Astrocyte (in vitro differentiated cells and primary cell): ENCODE measurements around the gene TBC1D24. TPM values are rescaled to one million over a fixed set of nuclear protein-coding genes. Genes with fewer than 3 reads are reported as not detected.
"Not testable (repeated sequence)": the region's sequence is repeated elsewhere in the genome, so short reads cannot be mapped to it uniquely, and the experiment has no call there.

Experiments used
- DNase-seq: peaks from one replicate; pipeline ENCODE4 v3.0.0-alpha.2; 2010; ENCODE audit warnings: low read depth
- FAIRE-seq: peaks from 2 replicates; lab custom pipeline; 2011; peaks lifted over from hg19 to GRCh38; lab: Jason Lieb, UNC
- H2AFZ ChIP-seq: 2 replicates; pipeline ENCODE4 v1.6.0; 2012; ENCODE audit warnings: low read depth, low read length, inconsistent platforms
- H3K27ac ChIP-seq: 2 replicates; pipeline ENCODE4 v1.5.1; 2011; ENCODE audit warnings: low read depth, low read length, inconsistent platforms
- H3K27me3 ChIP-seq: 2 replicates; pipeline ENCODE4 v1.6.0; 2011; ENCODE audit warnings: low read length, inconsistent platforms; ENCODE audit not compliant: insufficient read depth
- H3K36me3 ChIP-seq: 2 replicates; pipeline ENCODE4 v1.5.1; 2011; ENCODE audit warnings: low read length, inconsistent platforms; ENCODE audit not compliant: insufficient read depth
- H3K4me1 ChIP-seq: 2 replicates; pipeline ENCODE4 v1.5.1; 2011; ENCODE audit warnings: low read length, inconsistent platforms; ENCODE audit not compliant: insufficient read depth
- H3K4me2 ChIP-seq: 2 replicates; pipeline ENCODE4 v1.6.0; 2012; ENCODE audit warnings: low read length, inconsistent platforms
- H3K4me3 ChIP-seq: 2 replicates; pipeline ENCODE4 v1.5.1; 2011; ENCODE audit warnings: low read depth, mild to moderate bottlenecking, low read length, inconsistent platforms; ENCODE audit not compliant: insufficient read depth
- H3K79me2 ChIP-seq: 2 replicates; pipeline ENCODE4 v1.6.0; 2012; ENCODE audit warnings: mild to moderate bottlenecking, low read length, inconsistent platforms; ENCODE audit not compliant: insufficient read depth
- H3K9ac ChIP-seq: 2 replicates; pipeline ENCODE4 v1.6.0; 2012; ENCODE audit warnings: mild to moderate bottlenecking, low read length, inconsistent platforms
- H3K9me3 ChIP-seq: 2 replicates; pipeline ENCODE4 v1.5.1; 2012; ENCODE audit warnings: low read depth, mild to moderate bottlenecking, low read length, inconsistent platforms; ENCODE audit not compliant: insufficient read depth
- H4K20me1 ChIP-seq: 2 replicates; pipeline ENCODE4 v1.6.0; 2012; ENCODE audit warnings: low read length, inconsistent platforms; ENCODE audit not compliant: insufficient read depth
- H3K27ac Mint-ChIP-seq: one replicate; pipeline ENCODE4 v1.8.0; 2021; ENCODE audit warnings: mild to moderate bottlenecking, mixed read lengths; ENCODE audit not compliant: unreplicated experiment
- H3K27me3 Mint-ChIP-seq: one replicate; pipeline ENCODE4 v1.8.0; 2021; ENCODE audit warnings: low read depth, mixed read lengths; ENCODE audit not compliant: unreplicated experiment
- H3K36me3 Mint-ChIP-seq: one replicate; pipeline ENCODE4 v1.8.0; 2021; ENCODE audit warnings: low read depth, mixed read lengths; ENCODE audit not compliant: unreplicated experiment
- H3K4me1 Mint-ChIP-seq: one replicate; pipeline ENCODE4 v1.8.0; 2021; ENCODE audit warnings: low read depth, mixed read lengths; ENCODE audit not compliant: unreplicated experiment
- H3K4me3 Mint-ChIP-seq: one replicate; pipeline ENCODE4 v1.8.0; 2021; ENCODE audit warnings: mild to moderate bottlenecking, moderate library complexity, mixed read lengths; ENCODE audit not compliant: unreplicated experiment
- H3K9me3 Mint-ChIP-seq: one replicate; pipeline ENCODE4 v1.8.0; 2021; ENCODE audit warnings: mild to moderate bottlenecking, mixed read lengths; ENCODE audit not compliant: unreplicated experiment
- CTCF ChIP-seq: IDR thresholded peaks from 2 replicates; pipeline ENCODE4 v1.5.1; 2011; ENCODE audit warnings: low read depth, mild to moderate bottlenecking, inconsistent platforms, low read length, moderate library complexity; ENCODE audit not compliant: insufficient read depth
- EZH2 ChIP-seq: IDR thresholded peaks from 2 replicates; pipeline ENCODE4 v1.6.1; 2012; ENCODE audit warnings: mild to moderate bottlenecking, low read length, inconsistent platforms; ENCODE audit not compliant: insufficient read depth
- total RNA-seq: library from RNA; stranded (reverse); gene quantifications from 2 replicates; pipeline ENCODE4 v1.2.1, GENCODE V29; 2021

Gene TBC1D24
- total RNA-seq, 1 donor from 2014 or later: 13.4 TPM

GRCh38 chr16:2537451-2538379, 62.8 kb downstream of the TBC1D24 start, which contains the start of gene PDPK1:
TSS of gene PDPK1 (plus strand) at chr16:2538021. CDS start at chr16:2538113, 92 bp downstream.
- H3K4me3 ChIP-seq: peak within 1 kb of the TSS; percentile 71
- DNase-seq: peak; percentile 83
- no peak for FAIRE-seq
- H4K20me1 ChIP-seq: peaks cover 35% of the 10 kb centered on the region
- H3K9ac ChIP-seq: peak within 1 kb of the TSS; percentile 80
- peak within 1 kb of the TSS; percentile 93 for H3K4me2 ChIP-seq
- no peaks in the 10 kb centered on the region for H3K9me3 ChIP-seq
- H3K27me3 ChIP-seq: no peaks in the 10 kb centered on the region
- H3K79me2 ChIP-seq: peaks cover 36% of the 10 kb centered on the region
- H2AFZ ChIP-seq: peak within 1 kb of the TSS; percentile 74
- peak within 1 kb of the TSS; percentile 88 for H3K4me3 Mint-ChIP-seq
- peaks cover 7% of the 10 kb centered on the region for H3K4me1 ChIP-seq
- peaks cover 27% of the 10 kb centered on the region for H3K4me1 Mint-ChIP-seq
- H3K36me3 Mint-ChIP-seq: peaks cover 2% of the 10 kb centered on the region
- no peaks in the 10 kb centered on the region for H3K27me3 Mint-ChIP-seq
- no peaks in the 10 kb centered on the region for H3K9me3 Mint-ChIP-seq
- no peak for TF ChIP-seq EZH2
- no peak for TF ChIP-seq CTCF
- H3K27ac Mint-ChIP-seq: peak within 1 kb of the TSS; percentile 80
- H3K36me3 ChIP-seq: no peaks in the 10 kb centered on the region
- peak within 1 kb of the TSS; percentile 28 for H3K27ac ChIP-seq

- not testable (repeated sequence) for FAIRE-seq, H3K4me3 ChIP-seq
- peak overlapping the region; percentile 88 for H3K4me3 Mint-ChIP-seq
Observed at GRCh38 chr16:2539192-2539844, 64.4 kb downstream of the TBC1D24 start.

GRCh38 chr16:2539845-2540458, 65.0 kb downstream of the TBC1D24 start:
- not testable (repeated sequence) for H3K4me3 ChIP-seq, H3K9me3 ChIP-seq, H3K9ac ChIP-seq, H3K4me1 ChIP-seq, H3K27me3 ChIP-seq, FAIRE-seq, H2AFZ ChIP-seq, H3K36me3 ChIP-seq, DNase-seq, H3K27ac Mint-ChIP-seq, H3K27me3 Mint-ChIP-seq, H3K9me3 Mint-ChIP-seq, H3K27ac ChIP-seq, H3K36me3 Mint-ChIP-seq
- H3K4me1 Mint-ChIP-seq: peaks cover 23% of the 10 kb centered on the region
- Histone ChIP-seq H4K20me1 (peaks cover 43% of the 10 kb centered on the region), H3K79me2 (peaks cover 48% of the 10 kb centered on the region), H3K4me2 (peak overlapping the region; percentile 92)
- peak overlapping the region; percentile 88 for H3K4me3 Mint-ChIP-seq

More at GRCh38 chr16:2539192-2539844, 64.4 kb downstream of the TBC1D24 start:
- Histone ChIP-seq H3K4me2 (peak overlapping the region; percentile 92), H4K20me1 (peaks cover 39% of the 10 kb centered on the region), H3K79me2 (peaks cover 44% of the 10 kb centered on the region)
- DNase-seq, H3K27ac Mint-ChIP-seq, H3K9ac ChIP-seq, H3K27me3 Mint-ChIP-seq, H3K4me1 ChIP-seq, H3K27me3 ChIP-seq, H3K36me3 Mint-ChIP-seq, H2AFZ ChIP-seq, H3K9me3 Mint-ChIP-seq, H3K9me3 ChIP-seq, H3K36me3 ChIP-seq, H3K27ac ChIP-seq: not testable (repeated sequence)
- peaks cover 24% of the 10 kb centered on the region for H3K4me1 Mint-ChIP-seq

- not testable (repeated sequence) for H3K9ac ChIP-seq, H3K36me3 Mint-ChIP-seq, H3K27ac Mint-ChIP-seq, H3K4me1 ChIP-seq, H2AFZ ChIP-seq, H3K27ac ChIP-seq, H3K27me3 Mint-ChIP-seq, H3K4me3 ChIP-seq, H3K9me3 Mint-ChIP-seq, FAIRE-seq, DNase-seq, H3K27me3 ChIP-seq, H3K4me2 ChIP-seq, H3K9me3 ChIP-seq, H3K36me3 ChIP-seq
- Histone ChIP-seq H4K20me1 (peaks cover 53% of the 10 kb centered on the region), H3K79me2 (peaks cover 57% of the 10 kb centered on the region)
- H3K4me1 Mint-ChIP-seq: peaks cover 17% of the 10 kb centered on the region
- peak overlapping the region; percentile 66 for H3K4me3 Mint-ChIP-seq
Observed at GRCh38 chr16:2540912-2541311, 66.0 kb downstream of the TBC1D24 start.

GRCh38 chr16:2541409-2541808, 66.5 kb downstream of the TBC1D24 start:
- H3K9me3 Mint-ChIP-seq, H3K36me3 Mint-ChIP-seq, H3K36me3 ChIP-seq, H3K9me3 ChIP-seq, H3K4me1 ChIP-seq, H3K27me3 ChIP-seq, H3K9ac ChIP-seq, H3K4me3 ChIP-seq, H3K27me3 Mint-ChIP-seq, H2AFZ ChIP-seq, H3K27ac Mint-ChIP-seq, H3K27ac ChIP-seq, FAIRE-seq, DNase-seq: not testable (repeated sequence)
- peak overlapping the region; percentile 15 for H3K4me2 ChIP-seq
- peaks cover 56% of the 10 kb centered on the region for H4K20me1 ChIP-seq
- peak overlapping the region; percentile 40 for H3K4me3 Mint-ChIP-seq
- peaks cover 17% of the 10 kb centered on the region for H3K4me1 Mint-ChIP-seq
- H3K79me2 ChIP-seq: peaks cover 62% of the 10 kb centered on the region
